Measurements from ENCODE around the gene SNAP29.
A peak's percentile ranks its signal among the peaks of the same experiment; 100 is the strongest.

The SNAP29 gene

DNA sequence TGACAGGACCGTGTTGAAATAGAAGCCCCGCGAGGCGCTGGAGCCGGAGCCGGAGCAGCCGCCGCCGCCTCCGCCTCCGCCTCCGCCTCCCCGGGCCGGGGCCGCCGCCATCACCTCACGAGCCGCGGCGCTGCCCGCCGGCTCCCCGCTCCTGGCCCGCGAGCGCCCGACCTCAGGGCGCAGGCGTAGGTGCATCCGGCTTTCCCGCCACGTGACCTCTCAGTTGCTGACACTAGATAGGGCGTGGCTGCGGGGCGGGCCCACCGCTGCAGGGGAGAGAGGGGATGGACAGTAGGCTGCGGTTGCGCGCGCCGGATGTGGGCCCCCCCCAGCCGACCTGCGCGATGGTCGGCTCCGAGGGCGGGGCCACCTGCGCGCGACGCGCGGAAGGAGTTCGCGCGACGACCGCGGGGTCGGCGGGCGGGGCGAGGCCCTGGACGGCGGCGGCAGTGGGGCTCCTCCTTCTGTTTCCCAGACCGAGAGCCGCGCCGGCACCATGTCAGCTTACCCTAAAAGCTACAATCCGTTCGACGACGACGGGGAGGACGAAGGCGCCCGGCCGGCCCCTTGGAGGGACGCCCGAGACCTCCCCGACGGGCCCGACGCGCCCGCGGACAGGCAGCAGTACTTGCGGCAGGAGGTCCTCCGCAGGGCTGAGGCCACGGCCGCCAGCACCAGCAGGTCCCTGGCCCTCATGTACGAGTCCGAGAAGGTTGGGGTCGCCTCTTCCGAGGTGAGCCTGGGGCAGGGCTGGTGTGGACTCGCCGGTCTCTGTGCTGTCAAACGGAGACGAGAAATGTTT is at the start of gene SNAP29, which contains the start of gene PI4KA:
SNAP29 (plus strand) TSS at position 393 of the 802 bp plus-strand sequence; CDS start at position 497, 104 bp downstream.
PI4KA (minus strand) TSS at position 197 of the 802 bp plus-strand sequence; CDS start at position 111, 86 bp downstream.
- peak within 1 kb of the TSS; percentile 74 for H3K4me3 ChIP-seq (ENCODE audit: low read depth, low read length)
- peak; percentile 86 for DNase-seq (ENCODE audit: low read depth, low spot score)
- TF ChIP-seq, protein P1, sequence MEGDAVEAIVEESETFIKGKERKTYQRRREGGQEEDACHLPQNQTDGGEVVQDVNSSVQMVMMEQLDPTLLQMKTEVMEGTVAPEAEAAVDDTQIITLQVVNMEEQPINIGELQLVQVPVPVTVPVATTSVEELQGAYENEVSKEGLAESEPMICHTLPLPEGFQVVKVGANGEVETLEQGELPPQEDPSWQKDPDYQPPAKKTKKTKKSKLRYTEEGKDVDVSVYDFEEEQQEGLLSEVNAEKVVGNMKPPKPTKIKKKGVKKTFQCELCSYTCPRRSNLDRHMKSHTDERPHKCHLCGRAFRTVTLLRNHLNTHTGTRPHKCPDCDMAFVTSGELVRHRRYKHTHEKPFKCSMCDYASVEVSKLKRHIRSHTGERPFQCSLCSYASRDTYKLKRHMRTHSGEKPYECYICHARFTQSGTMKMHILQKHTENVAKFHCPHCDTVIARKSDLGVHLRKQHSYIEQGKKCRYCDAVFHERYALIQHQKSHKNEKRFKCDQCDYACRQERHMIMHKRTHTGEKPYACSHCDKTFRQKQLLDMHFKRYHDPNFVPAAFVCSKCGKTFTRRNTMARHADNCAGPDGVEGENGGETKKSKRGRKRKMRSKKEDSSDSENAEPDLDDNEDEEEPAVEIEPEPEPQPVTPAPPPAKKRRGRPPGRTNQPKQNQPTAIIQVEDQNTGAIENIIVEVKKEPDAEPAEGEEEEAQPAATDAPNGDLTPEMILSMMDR (IDR thresholded peaks at IDR 0.05; ENCODE audit: insufficient read depth, low read length, missing control alignments) = no peak
- ChIA-PET POLR2A (no interaction called here), CTCF (interaction anchor here (1.1 kb wide), 1 partner anchor 17 kb away, joined by 3 read pairs; no protein-coding TSS in a partner anchor)

DNA sequence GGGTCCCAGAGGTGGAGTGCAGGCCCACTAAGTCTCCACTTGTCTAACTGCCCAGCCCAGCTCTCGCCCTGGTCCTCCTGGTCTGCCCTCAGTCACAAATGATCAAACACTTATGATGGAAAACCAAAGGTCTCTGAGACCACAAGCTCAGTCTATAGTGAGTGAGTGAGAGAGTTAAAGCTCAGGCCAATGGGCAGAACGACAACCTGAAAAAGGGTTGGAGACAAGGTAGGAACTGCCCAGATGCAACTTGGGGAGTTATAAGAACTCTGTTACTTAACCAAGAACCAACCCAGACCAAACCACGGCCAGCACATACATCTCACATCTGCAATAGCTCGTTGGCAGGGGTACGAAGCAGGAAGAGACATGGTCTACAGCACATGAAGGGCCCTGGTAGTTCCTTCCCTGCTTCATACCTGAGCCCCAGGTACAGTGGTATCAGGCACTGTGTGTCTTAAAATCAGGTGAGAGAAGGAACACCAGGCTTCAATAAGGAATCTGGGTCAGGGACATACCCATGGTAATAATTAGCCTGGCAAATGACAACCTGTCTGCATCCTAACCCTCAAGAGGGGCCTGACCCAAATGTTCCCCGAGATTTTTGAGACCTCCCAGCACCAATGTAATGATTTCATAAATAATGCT is 49.1 kb upstream of the SNAP29 start:
- CTCF ChIA-PET = no interaction called here
- no peak overlapping the region for H3K4me3 ChIP-seq (ENCODE audit: low read depth, low read length)
- POLR2A ChIA-PET = no interaction called here
- no peak for DNase-seq (ENCODE audit: low read depth, low spot score)
- TF ChIP-seq, protein P1 (IDR thresholded peaks at IDR 0.05; ENCODE audit: insufficient read depth, low read length, missing control alignments) = no peak

DNA sequence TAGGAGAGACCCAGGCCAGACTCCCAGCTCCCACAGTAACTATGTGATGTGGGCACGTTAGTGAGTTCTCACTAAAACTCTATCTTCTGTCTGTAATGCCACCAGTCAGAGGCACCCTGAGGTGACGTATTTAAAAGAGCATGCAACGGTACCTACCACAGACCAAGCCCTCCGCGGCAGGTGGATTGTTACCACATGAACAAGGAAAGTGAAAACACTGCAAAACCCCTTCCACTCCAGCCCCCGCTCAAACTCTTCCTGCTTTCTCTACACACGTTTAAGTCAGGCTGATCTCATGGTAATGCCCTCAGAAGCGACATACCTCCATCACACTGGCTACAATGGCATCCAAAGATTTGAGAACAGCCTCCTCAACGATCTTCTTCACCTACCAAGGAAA is 48.2 kb upstream of the SNAP29 start:
- H3K4me3 ChIP-seq (ENCODE audit: low read depth, low read length) = no peak overlapping the region
- ChIA-PET CTCF (no interaction called here), POLR2A (no interaction called here)
- TF ChIP-seq, protein P1 (IDR thresholded peaks at IDR 0.05; ENCODE audit: insufficient read depth, low read length, missing control alignments) = no peak
- DNase-seq (ENCODE audit: low read depth, low spot score) = no peak

DNA sequence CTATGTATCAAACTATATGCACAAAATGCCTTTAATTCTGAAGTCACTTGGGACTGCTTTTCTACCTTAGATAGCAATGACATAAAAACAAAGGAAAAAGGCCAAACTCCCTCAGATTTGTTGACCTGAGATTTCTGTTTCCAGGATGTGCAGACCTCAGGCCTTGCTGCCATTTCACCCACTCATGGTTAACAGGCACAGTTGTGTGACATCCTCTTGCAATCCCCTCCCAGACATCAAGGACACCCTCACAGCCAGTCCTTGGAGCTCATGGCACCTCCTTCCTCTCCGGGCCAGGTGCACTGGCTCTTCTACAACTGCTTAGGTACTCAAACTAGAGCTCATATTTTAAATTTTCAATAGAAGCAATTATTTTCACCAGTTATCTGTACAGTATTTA is 47.6 kb upstream of the SNAP29 start:
- no peak for DNase-seq (ENCODE audit: low read depth, low spot score)
- CTCF ChIA-PET = no interaction called here
- TF ChIP-seq, protein P1 (IDR thresholded peaks at IDR 0.05; ENCODE audit: insufficient read depth, low read length, missing control alignments) = no peak
- POLR2A ChIA-PET = no interaction called here
- no peak overlapping the region for H3K4me3 ChIP-seq (ENCODE audit: low read depth, low read length)

DNA sequence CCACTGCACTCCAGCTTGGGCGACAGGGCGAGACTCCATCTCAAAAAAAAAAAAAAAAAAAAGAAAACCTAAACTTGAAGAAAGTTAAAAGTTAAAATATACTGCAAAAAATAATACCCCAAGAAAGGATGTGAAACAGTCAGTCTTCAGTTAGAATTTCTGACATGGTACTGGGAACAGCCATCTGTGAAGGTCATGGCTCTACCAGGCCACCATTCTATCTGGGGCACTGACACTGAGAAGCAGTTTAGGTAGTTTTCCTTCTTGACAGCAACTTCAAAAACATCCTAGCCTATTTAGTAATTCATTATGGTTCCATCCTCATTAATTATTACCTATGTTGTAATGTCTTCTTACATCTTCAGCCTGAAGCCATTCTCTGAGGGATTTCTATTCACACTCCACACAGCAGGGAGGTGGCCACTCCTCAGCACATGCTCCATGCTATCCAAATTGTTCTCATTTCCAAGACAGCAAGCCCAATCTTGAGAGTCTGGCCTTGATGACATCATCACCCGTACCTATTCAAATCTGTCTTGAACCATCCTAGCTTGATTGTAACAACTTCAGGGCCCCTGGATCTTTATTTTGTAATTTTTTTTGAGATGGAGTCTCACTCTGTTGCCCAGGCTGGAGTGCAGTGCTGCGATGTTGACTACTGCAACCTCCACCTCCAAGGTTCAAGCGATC is 46.7 kb upstream of the SNAP29 start:
- no peak overlapping the region for H3K4me3 ChIP-seq (ENCODE audit: low read depth, low read length)
- no peak for DNase-seq (ENCODE audit: low read depth, low spot score)
- POLR2A ChIA-PET = no interaction called here
- TF ChIP-seq, protein P1 (IDR thresholded peaks at IDR 0.05; ENCODE audit: insufficient read depth, low read length, missing control alignments) = no peak
- CTCF ChIA-PET = interaction anchor here (0.8 to 1.4 kb wide), 3 partner anchors 11 to 834 kb away, joined by 3 to 4 read pairs (median 3); no protein-coding TSS in a partner anchor
